Endothelial cell of umbilical vein (primary cell): ENCODE data around the gene ARHGEF10L. TPM values are rescaled to one million over a fixed set of nuclear protein-coding genes. Genes with fewer than 3 reads are reported as not detected.

Experiments
- BruUV-seq: library from RNA; stranded (reverse); fragments of 400-500 nt; replicated peaks from 2 replicates; lab custom pipeline; 2021; lab: Mats Ljungman, UMichigan
- CTCF ChIA-PET: fragments of 300-600, 350-600 bp; sonication (Branson Sonifier 250); formaldehyde crosslinking; loops from one replicate; lab custom pipeline; 2021; ENCODE audit warnings: antibody characterized with exemption, inconsistent platforms; lab: Charles Lee
- POLR2A ChIA-PET: fragments of 300-600, 350-600 bp; sonication (Branson Sonifier 250); formaldehyde crosslinking; loops from one replicate; lab custom pipeline; 2021; ENCODE audit warnings: antibody characterized with exemption, inconsistent platforms; lab: Charles Lee
- DNase-seq: peaks from one replicate; pipeline ENCODE4 v3.0.0-alpha.2; 2011; ENCODE audit warnings: low read depth, low spot score
- FAIRE-seq: peaks from 2 replicates; lab custom pipeline; 2011; peaks lifted over from hg19 to GRCh38; lab: Jason Lieb, UNC
- H2AFZ ChIP-seq: 2 replicates; pipeline ENCODE4 v1.6.0; 2012; ENCODE audit warnings: low read depth, low read length, control low read depth, inconsistent platforms
- H3K27ac ChIP-seq: 2 replicates; pipeline ENCODE4 v1.5.1; 2011; ENCODE audit warnings: low read depth, mild to moderate bottlenecking, control low read depth, low read length, moderate library complexity; ENCODE audit not compliant: insufficient read depth
- H3K27me3 ChIP-seq, 2 experiments: 2 replicates each; pipeline versions ENCODE4 v1.6.0 to v1.6.1; 2011; ENCODE audit warnings: low read length in 2 of 2, mixed read lengths in 1 of 2; ENCODE audit not compliant: control insufficient read depth in 2 of 2, insufficient read depth in 2 of 2
- H3K36me3 ChIP-seq, 2 experiments: 2 replicates in 1 of 2; 3 replicates in 1 of 2; pipeline ENCODE4 v1.5.1; 2011; ENCODE audit warnings: low read length in 2 of 2, mild to moderate bottlenecking in 1 of 2, moderate library complexity in 1 of 2; ENCODE audit not compliant: control insufficient read depth in 2 of 2, insufficient read depth in 2 of 2; ENCODE audit errors: extremely low read depth in 1 of 2
- H3K4me1 ChIP-seq: 3 replicates; pipeline ENCODE4 v1.5.1; 2011; ENCODE audit warnings: mild to moderate bottlenecking, low read length; ENCODE audit not compliant: control insufficient read depth, insufficient read depth; ENCODE audit errors: extremely low read depth
- H3K4me2 ChIP-seq: 2 replicates; pipeline ENCODE4 v1.6.1; 2011; ENCODE audit warnings: low read length, control low read depth, mixed read lengths; ENCODE audit not compliant: insufficient read depth
- H3K4me3 ChIP-seq, 3 experiments: fragments of 200-600 bp in 1 of 3; sonication (generic), shearing (Covaris generic) in 1 of 3; replicated peaks in 1 of 3; 2 replicates each; pipeline ENCODE4 v1.5.1; 2011 to 2016; ENCODE audit warnings: control low read depth in 3 of 3, low read length in 3 of 3, mild to moderate bottlenecking in 2 of 3, inconsistent platforms in 1 of 3, low read depth in 1 of 3, moderate library complexity in 1 of 3; ENCODE audit not compliant: insufficient read depth in 1 of 3
- H3K79me2 ChIP-seq: 2 replicates; pipeline ENCODE4 v1.6.0; 2012; ENCODE audit warnings: low read length, inconsistent platforms; ENCODE audit not compliant: control insufficient read depth, insufficient read depth
- H3K9ac ChIP-seq: replicated peaks from 2 replicates; pipeline ENCODE3; 2011; ENCODE audit warnings: low read length, control low read depth; ENCODE audit not compliant: insufficient read depth; ENCODE audit errors: extremely low read depth
- H3K9me1 ChIP-seq: replicated peaks from 3 replicates; pipeline ENCODE4 v1.6.0; 2011; ENCODE audit warnings: mild to moderate bottlenecking, low read length; ENCODE audit not compliant: control insufficient read depth, insufficient read depth; ENCODE audit errors: extremely low read depth
- H3K9me3 ChIP-seq: replicated peaks from 2 replicates; pipeline ENCODE4 v1.5.1; 2012; ENCODE audit warnings: low read length, inconsistent platforms; ENCODE audit not compliant: control insufficient read depth, insufficient read depth
- H4K20me1 ChIP-seq: replicated peaks from 2 replicates; pipeline ENCODE3; 2011; ENCODE audit warnings: mild to moderate bottlenecking, low read length; ENCODE audit not compliant: control insufficient read depth, insufficient read depth; ENCODE audit errors: extremely low read depth
- EZH2 ChIP-seq: IDR thresholded peaks from 2 replicates; pipeline ENCODE4 v1.6.1; 2012; ENCODE audit warnings: borderline replicate concordance, low read depth, mild to moderate bottlenecking, moderate library complexity, low read length, inconsistent platforms; ENCODE audit not compliant: severe bottlenecking
- FOS ChIP-seq: IDR thresholded peaks from 2 replicates; pipeline ENCODE4 v1.6.1; 2011; ENCODE audit warnings: mild to moderate bottlenecking, low read length, moderate library complexity, borderline replicate concordance; ENCODE audit not compliant: insufficient read depth
- GATA2 ChIP-seq: IDR thresholded peaks from 2 replicates; pipeline ENCODE4 v1.7.0; 2011; ENCODE audit warnings: low read depth, mild to moderate bottlenecking, moderate library complexity, mixed read lengths, low read length; ENCODE audit not compliant: insufficient read length, insufficient read depth
- JUN ChIP-seq: IDR thresholded peaks from 2 replicates; pipeline ENCODE4 v1.6.1; 2011; ENCODE audit warnings: borderline replicate concordance, low read depth; ENCODE audit not compliant: insufficient read length, insufficient read depth
- MYC ChIP-seq: IDR thresholded peaks from one replicate; pipeline ENCODE4 v1.6.1; 2011; ENCODE audit warnings: mild to moderate bottlenecking, low read depth, low read length
- POLR2A ChIP-seq: IDR thresholded peaks from 2 replicates; pipeline ENCODE4 v1.6.1; 2012; ENCODE audit warnings: low read depth, mild to moderate bottlenecking, control low read depth, low read length
- POLR2AphosphoS5 ChIP-seq: IDR thresholded peaks from 2 replicates; pipeline ENCODE4 v1.6.1; 2012; ENCODE audit warnings: low read depth, mild to moderate bottlenecking, control low read depth, low read length, moderate library complexity; ENCODE audit not compliant: insufficient read depth
- dilution Hi-C: fragments of 300-500 bp; cut with MboI; formaldehyde crosslinking; loops from one replicate; pipeline ENCODE4 v1.15.0; 2019; ENCODE audit warnings: low sequenced_read_pairs; ENCODE audit not compliant: extremely low pct_ligation_motif_present
- intact Hi-C: fragments of 100-400 bp; cut with micrococcal nuclease; formaldehyde crosslinking; loops from one replicate; pipeline ENCODE4 v1.10.0; 2022
- polyA plus RNA-seq, 4 experiments: library from polyadenylated mRNA; depleted of rRNA in 3 of 4; stranded (reverse) in 3 of 4; unstranded in 1 of 4; fragments of >200 nt; gene quantifications; 2 replicates each; pipeline versions ENCODE4 v1.2.1 to v1.2.3, GENCODE V29; 2011 to 2012; ENCODE audit warnings: missing spikeins in 1 of 4
- total RNA-seq: library from RNA; stranded (reverse); gene quantifications from 2 replicates; pipeline ENCODE4 v1.2.3, GENCODE V29; 2021
- TF ChIP-seq, protein P1 (sequence below), 2 donors: IDR thresholded peaks; 1 replicate in 1 of 2; 2 replicates in 1 of 2; pipeline ENCODE4 v1.5.1; 2011; ENCODE audit warnings: low read length in 2 of 2, mild to moderate bottlenecking in 2 of 2, moderate library complexity in 2 of 2, control low read depth in 1 of 2, inconsistent platforms in 1 of 2, low read depth in 1 of 2; ENCODE audit not compliant: insufficient read depth in 1 of 2; ENCODE audit errors: extremely low read depth in 1 of 2
- TF ChIP-seq, protein P2 (sequence below): IDR thresholded peaks from 2 replicates; pipeline ENCODE4 v1.6.1; 2011; ENCODE audit not compliant: insufficient read depth, insufficient read length

Gene ARHGEF10L
- total and polyA plus RNA-seq, 2 donors (not counting 3 experiments of a cell fraction or from before 2014, with no cell fraction given), result 1.9 to 5.2 TPM

DNA sequence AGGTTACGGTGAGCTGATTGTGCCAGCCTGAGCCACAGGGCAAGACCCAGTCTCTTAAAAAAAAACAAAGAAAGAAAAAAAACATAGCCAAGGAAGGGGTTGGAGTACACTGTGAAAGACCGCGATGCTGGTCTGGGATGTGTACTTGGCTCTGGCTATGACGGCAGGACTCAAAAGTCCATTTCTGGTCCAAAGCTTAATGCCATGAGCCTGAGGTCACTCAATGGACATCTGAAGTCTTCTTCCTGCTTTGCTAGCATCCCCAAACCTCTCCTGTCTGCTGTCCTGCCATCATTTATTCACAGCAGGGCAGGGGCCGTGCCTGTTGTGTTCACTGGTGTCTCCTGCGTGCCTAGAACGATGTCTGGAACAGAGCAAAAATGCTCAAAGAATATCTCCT, 1.5 kb upstream of the ARHGEF10L start:
- Histone ChIP-seq H3K79me2 (no peaks in the 10 kb centered on the region), H3K27ac (no peak overlapping the region), H3K4me2 (no peak overlapping the region), H3K9me3 (no peaks in the 10 kb centered on the region), H2AFZ (no peak overlapping the region), H3K36me3 (no peaks in the 10 kb centered on the region), H3K4me3 (no peak overlapping the region), H4K20me1 (no peaks in the 10 kb centered on the region), H3K4me1 (no peaks in the 10 kb centered on the region), H3K9me1 (no peaks in the 10 kb centered on the region), H3K9ac (no peak overlapping the region), H3K27me3 (peaks cover 3 to 6% of the 10 kb centered on the region in 2 experiments)
- intact Hi-C loops (no loop called here), dilution Hi-C loops (no loop called here)
- no peak for TF ChIP-seq GATA2
- TF ChIP-seq EZH2, result no peak
- TF ChIP-seq FOS, result no peak
- no peak for TF ChIP-seq MYC
- TF ChIP-seq JUN, result no peak
- TF ChIP-seq, protein P1, sequence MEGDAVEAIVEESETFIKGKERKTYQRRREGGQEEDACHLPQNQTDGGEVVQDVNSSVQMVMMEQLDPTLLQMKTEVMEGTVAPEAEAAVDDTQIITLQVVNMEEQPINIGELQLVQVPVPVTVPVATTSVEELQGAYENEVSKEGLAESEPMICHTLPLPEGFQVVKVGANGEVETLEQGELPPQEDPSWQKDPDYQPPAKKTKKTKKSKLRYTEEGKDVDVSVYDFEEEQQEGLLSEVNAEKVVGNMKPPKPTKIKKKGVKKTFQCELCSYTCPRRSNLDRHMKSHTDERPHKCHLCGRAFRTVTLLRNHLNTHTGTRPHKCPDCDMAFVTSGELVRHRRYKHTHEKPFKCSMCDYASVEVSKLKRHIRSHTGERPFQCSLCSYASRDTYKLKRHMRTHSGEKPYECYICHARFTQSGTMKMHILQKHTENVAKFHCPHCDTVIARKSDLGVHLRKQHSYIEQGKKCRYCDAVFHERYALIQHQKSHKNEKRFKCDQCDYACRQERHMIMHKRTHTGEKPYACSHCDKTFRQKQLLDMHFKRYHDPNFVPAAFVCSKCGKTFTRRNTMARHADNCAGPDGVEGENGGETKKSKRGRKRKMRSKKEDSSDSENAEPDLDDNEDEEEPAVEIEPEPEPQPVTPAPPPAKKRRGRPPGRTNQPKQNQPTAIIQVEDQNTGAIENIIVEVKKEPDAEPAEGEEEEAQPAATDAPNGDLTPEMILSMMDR (IDR thresholded peaks at IDR 0.05; ENCODE audit: extremely low read depth in 1 of 2, insufficient read depth in 1 of 2, low read depth in 1 of 2, low read length in 2 of 2), result no peak
- TF ChIP-seq POLR2A, result no peak
- no peak for TF ChIP-seq POLR2AphosphoS5
- TF ChIP-seq, protein P2, sequence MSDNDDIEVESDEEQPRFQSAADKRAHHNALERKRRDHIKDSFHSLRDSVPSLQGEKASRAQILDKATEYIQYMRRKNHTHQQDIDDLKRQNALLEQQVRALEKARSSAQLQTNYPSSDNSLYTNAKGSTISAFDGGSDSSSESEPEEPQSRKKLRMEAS, result no peak
- no TSS peak for BruUV-seq
- CTCF ChIA-PET, result interaction anchor here (0.7 kb wide), 1 partner anchor 175 kb away, joined by 3 read pairs; no protein-coding TSS in a partner anchor
- no peak for DNase-seq
- no peak for FAIRE-seq
- POLR2A ChIA-PET, result interaction anchor here (0.7 kb wide), 2 partner anchors 19 to 75 kb away, joined by 3 to 5 read pairs; no protein-coding TSS in a partner anchor
